ENCODE measurements around the gene TGFBR2.

- TF ChIP-seq POLR2A (IDR thresholded peaks at IDR 0.05) (no peak), EP300 (IDR thresholded peaks at IDR 0.05) (no peak)
Observed at GRCh38 chr3:30668051-30668609, 61.7 kb downstream of the TGFBR2 start.
